Pancreas (tissue), 10 donors: ENCODE results near the gene SLC13A3. TPM values are rescaled to one million over a fixed set of nuclear protein-coding genes. Genes with fewer than 3 reads are reported as not detected.

Experiments used
- ATAC-seq, 4 donors: fragments of 200-7000 bp; cut with Tn5 transposase; one replicate each; pipeline versions ENCODE4 v1.8.0 to v1.9.1; 2020; ENCODE audit warnings: mild to moderate bottlenecking in 4 of 4, moderate library complexity in 4 of 4
- DNase-seq, 6 donors: peaks; one replicate each; pipeline ENCODE4 v3.0.0-alpha.2; 2020
- FAIRE-seq: peaks from 2 replicates; lab custom pipeline; 2012; peaks lifted over from hg19 to GRCh38; lab: Jason Lieb, UNC
- H3K27ac ChIP-seq, 4 donors: fragments of 200-600 bp; sonication (generic); 1 replicate in 3 of 4; 2 replicates in 1 of 4; pipeline versions ENCODE4 v1.5.0 to v1.8.0; 2020
- H3K27me3 ChIP-seq, 4 donors: fragments of 200-600 bp; one replicate each; pipeline ENCODE4 v1.8.0; 2021
- H3K36me3 ChIP-seq, 3 donors: fragments of 200-600 bp; sonication (generic) in 1 of 3; one replicate each; pipeline versions ENCODE4 v1.5.0 to v1.8.0; 2020 to 2021
- H3K4me1 ChIP-seq, 3 donors: fragments of 200-600 bp; one replicate each; pipeline ENCODE4 v1.8.0; 2021
- H3K4me3 ChIP-seq, 4 donors: fragments of 200-600 bp; sonication (generic) in 2 of 4; one replicate each; pipeline versions ENCODE4 v1.5.0 to v1.8.0; 2020 to 2021
- H3K9me3 ChIP-seq, 4 donors: fragments of 200-600 bp; one replicate each; pipeline ENCODE4 v1.8.0; 2021
- WGBS, 2 donors: extraction: QIAGEN DNeasy Blood & Tissue Kit; methylation state at CpG; one replicate each; pipeline ENCODE4 v1.1.7; 2013; 5-methylcytosine and 5-hydroxymethylcytosine counted together
- intact Hi-C, 3 donors: fragments of 100-400 bp; cut with DNase I; formaldehyde crosslinking; loops; one replicate each; pipeline versions ENCODE4 v1.11.1 to v1.14.2; 2022
- polyA plus RNA-seq, 2 donors: library from polyadenylated mRNA; stranded (reverse); fragments of 200-250 nt; gene quantifications; one replicate each; pipeline ENCODE4 v1.2.3, GENCODE V29; 2013
- total RNA-seq, 6 donors: library from RNA; stranded (reverse); fragmentation: NEBNext Ultra II Directional in 4 of 6; extraction: Animal tissue kit (Norgen Biotek cat#: 25700) in 4 of 6; gene quantifications; one replicate each; pipeline versions ENCODE4 v1.2.1 to v1.2.4, GENCODE V29; 2021 to 2023
- TF ChIP-seq, protein P1 (sequence below), 4 donors: fragments of 200-600 bp; sonication (generic) in 3 of 4; IDR thresholded peaks; one replicate each; pipeline versions ENCODE4 v1.5.0 to v1.8.0; 2021; ENCODE audit warnings: antibody characterized with exemption in 4 of 4
- donor health status: healthy with polysubstance abuse.
- donor health status: DM: no; HTN: no; CAD: no; lungs with moderate emphysema.
- donor health status: DM: no; HTN: no; CAD: no.
- donor health status: control.
- donor health status: control.
- donor health status: Bipolar disorder and iron deficiency.
- donor health status: DM: yes; HTN: yes; CAD: no.
- donor health status: DM: no; HTN: no; CAD: no.
- donor health status: DM: no; HTN: no; CAD: no.
- donor health status: DM: yes; HTN: yes; CAD: no.

SLC13A3 gene
- total and polyA plus RNA-seq, 8 donors, result 0.68 to 7.8 (median 4.7) TPM

DNA sequence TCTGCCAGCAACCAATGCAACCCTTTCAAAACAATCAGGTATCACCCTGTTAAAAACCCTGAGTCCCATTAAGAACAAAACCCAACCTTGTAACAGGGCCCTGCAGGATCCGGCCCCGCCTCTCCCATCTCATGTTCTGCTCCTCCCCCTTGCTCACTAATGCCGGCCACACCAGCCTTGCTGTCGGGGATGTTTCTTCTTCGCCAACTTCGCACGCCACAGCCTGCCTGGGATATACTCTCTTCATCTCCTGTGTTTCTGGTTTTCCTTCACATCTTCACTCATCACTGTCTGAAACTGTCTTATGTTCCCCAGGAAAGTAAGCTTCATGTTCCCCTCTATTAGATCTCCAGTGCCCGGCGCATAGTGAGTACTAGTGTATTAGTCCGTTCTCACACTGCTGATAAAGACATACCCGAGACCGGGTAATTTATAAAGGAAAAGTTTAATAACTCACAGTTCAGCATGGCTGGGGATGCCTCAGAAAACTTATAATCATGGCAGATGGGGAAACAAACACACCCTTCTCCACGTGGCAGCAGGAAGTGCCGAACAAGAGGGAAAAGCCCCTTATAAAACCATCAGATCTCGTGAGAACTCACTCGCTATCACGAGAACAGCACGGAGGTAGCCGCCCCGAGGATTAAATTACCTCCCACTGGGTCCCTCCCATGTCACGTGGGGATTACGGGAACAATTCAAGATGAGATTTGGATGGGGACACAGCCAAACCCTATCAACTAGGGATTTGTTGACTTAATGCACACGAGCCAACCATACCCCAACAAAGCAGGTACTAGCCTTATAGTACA lies 32.9 kb upstream of the SLC13A3 start:
- DNase-seq (peak; percentile 61 to 83 (median 66)), FAIRE-seq (no peak), ATAC-seq (peak; percentile 80 to 87 (median 82))
- H3K27ac ChIP-seq, result peak overlapping the region in 2 of 4 donors; percentile 19 to 58
- TF ChIP-seq, protein P1, sequence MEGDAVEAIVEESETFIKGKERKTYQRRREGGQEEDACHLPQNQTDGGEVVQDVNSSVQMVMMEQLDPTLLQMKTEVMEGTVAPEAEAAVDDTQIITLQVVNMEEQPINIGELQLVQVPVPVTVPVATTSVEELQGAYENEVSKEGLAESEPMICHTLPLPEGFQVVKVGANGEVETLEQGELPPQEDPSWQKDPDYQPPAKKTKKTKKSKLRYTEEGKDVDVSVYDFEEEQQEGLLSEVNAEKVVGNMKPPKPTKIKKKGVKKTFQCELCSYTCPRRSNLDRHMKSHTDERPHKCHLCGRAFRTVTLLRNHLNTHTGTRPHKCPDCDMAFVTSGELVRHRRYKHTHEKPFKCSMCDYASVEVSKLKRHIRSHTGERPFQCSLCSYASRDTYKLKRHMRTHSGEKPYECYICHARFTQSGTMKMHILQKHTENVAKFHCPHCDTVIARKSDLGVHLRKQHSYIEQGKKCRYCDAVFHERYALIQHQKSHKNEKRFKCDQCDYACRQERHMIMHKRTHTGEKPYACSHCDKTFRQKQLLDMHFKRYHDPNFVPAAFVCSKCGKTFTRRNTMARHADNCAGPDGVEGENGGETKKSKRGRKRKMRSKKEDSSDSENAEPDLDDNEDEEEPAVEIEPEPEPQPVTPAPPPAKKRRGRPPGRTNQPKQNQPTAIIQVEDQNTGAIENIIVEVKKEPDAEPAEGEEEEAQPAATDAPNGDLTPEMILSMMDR (IDR thresholded peaks at IDR 0.05), result no peak
- WGBS, 2 donors, result 29 to 31% methylated on average over 23 of the region's 23 CpGs
- H3K9me3 ChIP-seq, result no peaks in the 10 kb centered on the region
- H3K27me3 ChIP-seq, result no peaks in the 10 kb centered on the region
- intact Hi-C loops, result loop anchor here in 1 of 3 donors (10.0 kb wide), 1 partner anchor 129 kb away; the partner anchor contains the start of gene OCSTAMP
- H3K36me3 ChIP-seq, result no peaks in the 10 kb centered on the region
- H3K4me1 ChIP-seq, result peaks cover 6 to 25% (median 8%) of the 10 kb centered on the region in 3 donors
- peak overlapping the region in 3 of 4 donors; percentile 5 to 29 (median 25) for H3K4me3 ChIP-seq

DNA sequence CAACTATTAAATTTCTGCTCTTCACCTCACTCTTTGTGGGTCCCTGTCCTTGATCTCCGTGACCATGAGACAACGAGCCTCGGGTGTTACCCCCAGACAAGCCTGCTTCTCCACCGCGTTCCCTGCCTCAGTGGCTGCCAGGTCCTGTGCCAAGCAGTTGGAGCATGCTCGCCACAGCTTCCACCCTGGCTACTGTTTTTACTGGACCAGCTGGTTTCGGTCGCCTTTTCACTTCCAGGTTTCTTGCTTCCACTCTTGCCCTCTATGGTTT lies 32.3 kb upstream of the SLC13A3 start:
- H3K27ac ChIP-seq, result peak overlapping the region in 2 of 4 donors; percentile 19 to 58
- H3K9me3 ChIP-seq, result no peaks in the 10 kb centered on the region
- no peaks in the 10 kb centered on the region for H3K27me3 ChIP-seq
- TF ChIP-seq, protein P1 (IDR thresholded peaks at IDR 0.05), result no peak
- H3K36me3 ChIP-seq, result no peaks in the 10 kb centered on the region
- ATAC-seq (peak in 3 of 4 donors; percentile 6 to 30 (median 17)), DNase-seq (no peak), FAIRE-seq (no peak)
- H3K4me3 ChIP-seq, result peak overlapping the region in 3 of 4 donors; percentile 5 to 29 (median 25)
- peaks cover 6 to 25% (median 8%) of the 10 kb centered on the region in 3 donors for H3K4me1 ChIP-seq
- 19 to 20% methylated on average over 8 of the region's 8 CpGs for WGBS, 2 donors
- intact Hi-C loops, result loop anchor here in 1 of 3 donors (10.0 kb wide), 1 partner anchor 129 kb away; the partner anchor contains the start of gene OCSTAMP

DNA sequence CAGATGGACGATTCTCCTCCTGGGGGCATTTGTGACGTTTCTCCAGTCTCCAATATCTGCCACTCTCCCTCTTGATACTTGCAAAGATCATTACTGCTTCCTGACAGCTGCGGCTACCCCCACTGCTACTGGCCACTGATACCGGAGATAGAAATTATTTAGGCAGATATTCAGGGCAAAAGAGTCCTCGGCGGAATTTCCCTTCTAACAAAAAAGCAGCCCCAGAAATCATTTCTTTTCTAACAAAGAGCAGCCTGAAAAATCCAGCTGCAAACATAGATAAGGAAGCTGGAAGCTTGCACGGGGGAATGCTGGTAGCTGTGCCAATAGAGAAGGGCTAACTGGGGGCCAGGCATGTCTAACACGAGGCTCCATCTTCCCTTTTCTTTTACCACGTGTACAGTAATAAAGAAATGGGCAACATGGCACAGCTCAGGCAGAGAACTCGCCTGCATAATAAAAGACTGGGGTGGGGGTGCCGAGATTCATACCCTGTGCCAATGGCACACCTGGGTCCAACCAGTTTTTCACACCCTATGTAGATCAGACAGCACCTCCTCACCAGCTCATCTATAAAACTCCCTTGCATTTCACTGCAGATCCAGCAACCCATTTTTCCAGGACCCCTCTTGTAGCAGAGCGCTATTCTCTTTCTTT lies 31.9 kb upstream of the SLC13A3 start:
- ATAC-seq (peak; percentile 9 to 30 (median 22)), DNase-seq (no peak), FAIRE-seq (no peak)
- Histone ChIP-seq H3K36me3 (no peaks in the 10 kb centered on the region), H3K27me3 (no peaks in the 10 kb centered on the region), H3K4me1 (peaks cover 6 to 23% (median 8%) of the 10 kb centered on the region in 3 donors), H3K9me3 (no peaks in the 10 kb centered on the region), H3K27ac (no peak overlapping the region), H3K4me3 (peak overlapping the region in 3 of 4 donors; percentile 5 to 29 (median 25))
- intact Hi-C loops, result loop anchor here in 1 of 3 donors (10.0 kb wide), 1 partner anchor 128 kb away; the partner anchor contains the start of gene OCSTAMP
- 16 to 17% methylated on average over 12 of the region's 12 CpGs for WGBS, 2 donors
- TF ChIP-seq, protein P1 (IDR thresholded peaks at IDR 0.05), result no peak

DNA sequence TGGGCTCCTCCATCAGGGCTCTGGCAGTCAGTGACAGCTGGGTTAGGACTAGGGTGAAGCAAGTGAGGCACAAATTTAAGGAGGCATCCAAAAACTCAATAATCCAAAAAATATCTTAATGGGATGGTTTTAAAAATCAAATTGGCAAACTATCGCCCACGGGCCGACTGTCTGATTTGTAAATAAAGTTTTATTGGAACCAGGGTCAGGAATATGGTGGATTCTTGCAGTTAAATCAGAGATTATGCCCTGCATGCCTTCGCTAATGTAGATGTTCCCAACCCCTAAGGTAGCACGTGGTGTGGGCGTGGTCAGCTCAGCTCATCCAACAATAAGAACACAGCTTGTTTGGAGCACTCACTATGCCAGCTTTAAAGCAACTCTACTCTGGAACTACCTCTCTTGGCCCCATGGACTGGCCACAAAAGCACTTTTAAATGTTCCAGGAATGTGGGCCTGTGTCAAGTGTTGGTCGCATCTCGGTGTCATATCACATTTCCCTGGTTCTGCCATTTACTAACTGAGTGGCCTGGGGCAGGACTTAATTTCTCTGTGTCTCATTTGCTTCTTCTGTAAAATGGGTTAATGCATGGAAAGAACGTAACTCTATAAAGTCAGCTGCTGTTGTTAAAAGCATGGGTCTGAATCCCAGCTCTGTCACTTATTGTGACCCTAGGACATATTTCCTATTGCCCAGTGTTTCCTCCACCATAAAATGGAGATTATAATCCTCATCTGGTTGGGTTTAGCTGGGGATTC lies 31.0 kb upstream of the SLC13A3 start:
- intact Hi-C loops, result loop anchor here in 1 of 3 donors (10.0 kb wide), 1 partner anchor 127 kb away; the partner anchor contains the start of gene OCSTAMP
- Histone ChIP-seq H3K27me3 (no peaks in the 10 kb centered on the region), H3K4me3 (no peak overlapping the region), H3K9me3 (no peaks in the 10 kb centered on the region), H3K36me3 (no peaks in the 10 kb centered on the region), H3K27ac (no peak overlapping the region), H3K4me1 (peaks cover 3 to 14% (median 8%) of the 10 kb centered on the region in 3 donors)
- DNase-seq (no peak), ATAC-seq (no peak), FAIRE-seq (no peak)
- TF ChIP-seq, protein P1 (IDR thresholded peaks at IDR 0.05), result no peak
- WGBS, 2 donors, result 87 to 88% methylated on average over 9 of the region's 9 CpGs
